Measurements from ENCODE around the gene PDHA1.

The PDHA1 gene

GRCh38 chrX:19343535-19344408, at the start of gene PDHA1:
PDHA1 (plus strand) TSS chrX:19343927; CDS start chrX:19344038, 111 bp downstream.
- DNase-seq = peak; percentile 65

- no peak for DNase-seq
Observed at GRCh38 chrX:19303256-19303880, 40.4 kb upstream of the PDHA1 start.

- DNase-seq = no peak
Observed at GRCh38 chrX:19326567-19326966, 17.2 kb upstream of the PDHA1 start.

- DNase-seq = no peak
Observed at GRCh38 chrX:19331831-19332230, 11.9 kb upstream of the PDHA1 start.

- DNase-seq = peak; percentile 3
Observed at GRCh38 chrX:19332983-19333382, 10.7 kb upstream of the PDHA1 start.

- no peak for DNase-seq
Observed at GRCh38 chrX:19334945-19335626, 8.6 kb upstream of the PDHA1 start.

- no peak for DNase-seq
Observed at GRCh38 chrX:19342331-19342906, 1.3 kb upstream of the PDHA1 start.

- no peak for DNase-seq
Observed at GRCh38 chrX:19343085-19343534, 617 bp upstream of the PDHA1 start.

- no peak for DNase-seq
Observed at GRCh38 chrX:19344661-19345060, 934 bp downstream of the PDHA1 start.

- no peak for DNase-seq
Observed at GRCh38 chrX:19347916-19348315, 4.2 kb downstream of the PDHA1 start.

- DNase-seq = no peak
Observed at GRCh38 chrX:19349264-19349663, 5.5 kb downstream of the PDHA1 start.

GRCh38 chrX:19350941-19351384, 7.2 kb downstream of the PDHA1 start:
- DNase-seq = no peak

- no peak for DNase-seq
Observed at GRCh38 chrX:19354625-19355024, 10.9 kb downstream of the PDHA1 start.

GRCh38 chrX:19358521-19358920, 14.8 kb downstream of the PDHA1 start:
- DNase-seq = no peak

GRCh38 chrX:19360903-19361302, 17.2 kb downstream of the PDHA1 start:
- no peak for DNase-seq

GRCh38 chrX:19361701-19362100, 18.0 kb downstream of the PDHA1 start:
- no peak for DNase-seq

GRCh38 chrX:19368576-19368975, 24.8 kb downstream of the PDHA1 start:
- no peak for DNase-seq

GRCh38 chrX:19370061-19370460, 26.3 kb downstream of the PDHA1 start:
- no peak for DNase-seq

GRCh38 chrX:19372170-19372546, 28.4 kb downstream of the PDHA1 start:
- peak; percentile 12 for DNase-seq

GRCh38 chrX:19372547-19373331, 29.0 kb downstream of the PDHA1 start:
- no peak for DNase-seq

- DNase-seq = no peak
Observed at GRCh38 chrX:19373351-19373891, 29.7 kb downstream of the PDHA1 start.

GRCh38 chrX:19375546-19375945, 31.8 kb downstream of the PDHA1 start:
- no peak for DNase-seq
